HG02588 (cell line): ENCODE data around the gene C10orf90.

Experiments used
- ATAC-seq: cut with Tn5 transposase; IDR thresholded peaks from one replicate; pipeline ENCODE4 v1.9.1; 2021; ENCODE audit warnings: mild to moderate bottlenecking, moderate library complexity; ENCODE audit not compliant: unreplicated experiment

Gene C10orf90

GRCh38 chr10:126675656-126676438, 5.4 kb upstream of the C10orf90 start:
- no peak for ATAC-seq

GRCh38 chr10:126674741-126675515, 4.4 kb upstream of the C10orf90 start:
- no peak for ATAC-seq

DNA sequence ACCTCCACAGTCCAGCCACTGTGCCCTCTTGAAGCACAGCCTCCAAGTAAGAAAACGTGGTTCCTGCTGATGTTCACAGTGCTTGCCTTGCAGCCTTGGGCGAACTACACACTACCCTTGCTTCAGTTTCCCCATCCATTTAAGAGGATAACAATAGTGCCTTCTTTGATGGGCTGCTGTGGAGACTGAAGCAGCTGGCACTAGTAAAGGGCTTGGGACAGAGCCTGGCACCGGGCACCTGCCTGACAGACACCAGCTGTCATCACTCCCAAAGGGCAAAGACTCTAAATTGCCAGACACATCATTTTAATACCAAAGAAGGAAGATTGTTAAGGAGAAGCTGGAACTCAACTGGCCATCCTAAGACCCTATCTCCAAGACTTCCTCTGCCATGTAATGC, 3.1 kb upstream of the C10orf90 start:
- no peak for ATAC-seq

GRCh38 chr10:126671402-126671975, 996 bp upstream of the C10orf90 start:
- ATAC-seq: no peak

GRCh38 chr10:126670895-126671261, 385 bp upstream of the C10orf90 start:
- ATAC-seq: no peak

GRCh38 chr10:126669168-126669567, 1.3 kb downstream of the C10orf90 start:
- no peak for ATAC-seq

DNA sequence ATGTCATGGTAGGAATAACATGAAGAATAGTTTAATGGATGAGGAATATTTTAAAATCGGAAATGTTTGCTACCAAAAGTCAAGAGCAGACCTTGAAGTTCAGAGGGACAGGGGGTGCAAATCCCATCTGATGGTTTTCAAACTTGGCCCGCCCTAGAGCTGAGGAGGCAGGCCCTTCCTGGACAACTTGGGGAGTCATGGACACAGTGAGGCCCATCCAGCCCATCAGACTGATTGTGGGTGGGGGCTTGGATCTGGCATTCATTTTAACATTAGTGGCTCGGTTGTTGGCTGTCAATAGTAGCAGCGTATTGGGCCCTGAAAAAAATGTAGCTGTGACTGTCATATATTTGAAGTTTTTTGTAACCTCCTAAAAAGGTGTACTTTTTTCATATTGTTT, 2.0 kb downstream of the C10orf90 start:
- no peak for ATAC-seq

DNA sequence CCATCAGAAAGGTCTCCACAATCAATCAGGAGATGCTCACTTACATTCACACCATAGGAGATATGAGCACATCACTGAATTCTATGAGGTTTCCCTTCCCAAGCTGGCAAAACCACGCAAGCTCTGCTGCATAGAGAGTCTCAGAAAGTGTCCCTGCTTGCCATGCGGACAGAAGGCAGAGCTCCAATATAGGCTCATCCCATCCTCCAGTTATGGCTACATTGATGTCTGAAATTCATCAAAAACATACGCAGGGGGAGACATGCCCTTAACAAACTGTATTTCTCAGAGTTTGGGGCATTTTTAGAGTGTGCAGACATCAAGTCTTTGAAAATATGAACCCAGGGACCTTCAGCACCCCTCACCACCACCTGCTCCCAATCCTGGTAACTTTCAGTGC, 2.9 kb downstream of the C10orf90 start:
- ATAC-seq: no peak

DNA sequence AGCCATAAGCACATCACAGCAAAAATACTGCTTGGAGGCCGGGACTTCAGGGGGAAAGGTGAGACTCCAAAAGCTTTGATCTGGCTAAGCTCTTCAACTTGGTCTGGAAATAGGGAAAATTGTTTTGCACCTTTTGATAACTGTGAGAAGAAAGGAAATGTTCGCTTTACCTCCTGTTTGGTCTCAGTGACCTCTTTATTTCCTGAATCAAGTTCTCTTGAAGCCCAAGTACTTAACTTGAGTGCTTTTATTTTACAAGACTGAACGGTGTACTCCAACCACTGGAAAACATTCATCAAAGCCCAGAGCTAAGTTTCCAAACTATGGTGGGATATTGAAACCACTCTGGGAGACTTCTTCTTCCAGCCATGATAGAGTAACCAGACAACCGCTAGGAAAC, 5.3 kb downstream of the C10orf90 start:
- ATAC-seq: no peak

- no peak for ATAC-seq
Observed at GRCh38 chr10:126663880-126664279, 6.6 kb downstream of the C10orf90 start.

DNA sequence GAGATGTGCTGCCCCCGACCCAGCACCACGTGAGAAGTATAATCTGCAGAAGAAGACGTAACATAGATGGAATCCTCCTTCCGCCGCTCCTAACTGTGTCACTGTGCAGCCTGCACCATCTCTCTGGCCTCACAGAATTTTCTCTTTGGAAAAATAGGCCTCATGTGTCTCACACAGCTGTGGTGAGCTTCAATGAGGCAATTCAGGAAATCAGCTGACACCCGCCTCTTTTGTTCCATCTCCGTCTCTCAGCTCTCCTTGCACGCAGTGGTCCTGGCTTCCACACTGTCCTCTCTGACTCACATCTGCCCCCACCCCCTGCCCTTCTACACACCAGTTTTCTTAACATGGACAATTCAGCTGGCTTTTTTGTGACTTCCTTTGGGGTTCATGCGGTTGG, 7.2 kb downstream of the C10orf90 start:
- ATAC-seq: no peak

GRCh38 chr10:126661841-126662515, 8.5 kb downstream of the C10orf90 start:
- no peak for ATAC-seq

GRCh38 chr10:126661356-126661755, 9.1 kb downstream of the C10orf90 start:
- ATAC-seq: no peak

DNA sequence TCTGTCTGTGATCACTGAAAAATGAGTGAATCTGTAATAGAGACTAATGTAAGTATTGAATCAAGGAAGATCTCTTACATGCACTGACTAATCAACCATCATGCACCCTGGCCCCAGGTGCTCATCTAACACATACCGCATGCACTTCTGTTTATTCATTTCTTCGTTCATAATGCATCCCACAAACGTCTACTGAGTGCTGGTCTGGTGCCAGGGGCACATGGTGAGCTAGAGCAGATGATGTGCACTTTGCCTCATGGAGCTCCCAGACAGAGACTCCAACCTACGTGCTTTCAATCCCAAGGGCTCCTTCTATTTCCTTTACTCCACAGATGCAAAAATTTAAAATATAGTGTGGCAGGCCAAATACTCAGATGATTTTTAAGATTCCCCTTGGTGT, 10.7 kb downstream of the C10orf90 start:
- ATAC-seq: no peak

DNA sequence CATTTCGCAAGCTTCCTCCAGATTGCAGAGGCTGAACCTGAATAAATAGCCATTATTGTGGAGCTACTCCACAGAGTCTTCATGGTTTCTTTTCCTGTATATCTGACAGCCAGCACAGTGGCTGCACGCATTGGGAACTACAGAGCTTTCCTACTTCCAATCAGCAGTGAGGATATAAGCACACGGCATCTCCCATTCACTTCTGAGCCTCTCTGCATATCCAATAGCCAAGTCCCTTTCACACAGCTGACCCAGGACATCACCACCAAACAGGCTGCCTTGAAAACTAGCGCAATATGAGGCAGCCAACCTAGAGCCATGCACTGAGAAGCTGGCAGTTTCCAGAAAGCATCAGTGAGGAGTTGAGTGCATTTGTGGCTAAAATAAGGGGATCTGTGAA, 11.6 kb downstream of the C10orf90 start:
- ATAC-seq: no peak

GRCh38 chr10:126654579-126654978, 15.9 kb downstream of the C10orf90 start:
- ATAC-seq: no peak

GRCh38 chr10:126651467-126651866, 19.0 kb downstream of the C10orf90 start:
- no peak for ATAC-seq

GRCh38 chr10:126650161-126650560, 20.3 kb downstream of the C10orf90 start:
- no peak for ATAC-seq

DNA sequence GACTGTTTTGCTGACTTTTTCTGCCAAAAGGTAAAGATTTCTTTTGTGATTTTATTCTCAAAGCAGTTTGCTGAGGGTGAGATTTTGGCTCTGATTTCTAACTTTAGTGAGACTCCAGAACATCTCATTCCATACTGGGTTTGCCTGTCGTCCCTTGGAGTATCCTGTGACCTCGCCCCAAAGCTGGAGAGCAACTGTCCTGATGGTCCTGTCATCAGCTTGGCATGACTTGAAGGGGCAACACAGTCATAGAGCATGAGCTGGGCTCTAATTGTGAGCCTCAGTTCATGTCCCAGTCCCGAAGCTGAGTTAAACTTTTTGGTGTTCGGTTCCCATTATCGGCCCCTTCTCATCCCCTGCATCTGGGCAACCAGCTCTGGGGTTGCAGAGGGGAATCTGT, 23.4 kb downstream of the C10orf90 start:
- no peak for ATAC-seq

GRCh38 chr10:126646110-126646509, 24.4 kb downstream of the C10orf90 start:
- no peak for ATAC-seq

GRCh38 chr10:126640401-126640800, 30.1 kb downstream of the C10orf90 start:
- ATAC-seq: no peak
